ENCODE measurements around the gene PROM1. TPM values are rescaled to one million over a fixed set of nuclear protein-coding genes. Genes with fewer than 3 reads are reported as not detected.
A peak's percentile ranks its signal among the peaks of the same experiment; 100 is the strongest.

PROM1 gene
- total RNA-seq, 6 donors from 2014 or later, result 1.6 to 43.6 (median 4.3) TPM

DNA sequence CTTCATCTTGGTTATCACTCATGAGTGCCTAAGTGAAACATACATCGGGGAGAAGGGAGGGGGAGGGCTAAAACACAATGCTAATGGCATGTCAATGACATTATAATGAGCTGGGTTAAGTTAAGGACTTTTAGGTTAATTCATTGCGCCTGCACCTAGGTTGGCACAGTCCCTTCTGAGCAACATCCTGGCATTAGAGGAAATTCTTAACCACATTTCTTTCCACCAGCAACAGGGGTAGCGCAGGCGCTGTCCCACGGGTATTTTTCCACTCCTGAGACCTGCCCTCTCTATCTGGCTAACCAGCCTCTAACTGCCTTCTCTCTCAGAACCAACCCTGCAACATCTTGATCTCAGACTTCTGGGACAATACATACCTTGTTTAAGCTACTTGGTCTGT, 39.0 kb upstream of the PROM1 start:
- Histone ChIP-seq H3K4me3 (no peak overlapping the region), H3K36me3 (no peaks in the 10 kb centered on the region), H3K9me3 (no peaks in the 10 kb centered on the region), H3K27me3 (no peaks in the 10 kb centered on the region), H3K27ac (no peak overlapping the region), H3K4me1 (no peaks in the 10 kb centered on the region)
- no peak for TF ChIP-seq POLR2A (IDR thresholded peaks at IDR 0.05)
- no peak for TF ChIP-seq EP300 (IDR thresholded peaks at IDR 0.05)
- TF ChIP-seq POLR2AphosphoS5 (IDR thresholded peaks at IDR 0.05), result no peak
- TF ChIP-seq, protein P1, sequence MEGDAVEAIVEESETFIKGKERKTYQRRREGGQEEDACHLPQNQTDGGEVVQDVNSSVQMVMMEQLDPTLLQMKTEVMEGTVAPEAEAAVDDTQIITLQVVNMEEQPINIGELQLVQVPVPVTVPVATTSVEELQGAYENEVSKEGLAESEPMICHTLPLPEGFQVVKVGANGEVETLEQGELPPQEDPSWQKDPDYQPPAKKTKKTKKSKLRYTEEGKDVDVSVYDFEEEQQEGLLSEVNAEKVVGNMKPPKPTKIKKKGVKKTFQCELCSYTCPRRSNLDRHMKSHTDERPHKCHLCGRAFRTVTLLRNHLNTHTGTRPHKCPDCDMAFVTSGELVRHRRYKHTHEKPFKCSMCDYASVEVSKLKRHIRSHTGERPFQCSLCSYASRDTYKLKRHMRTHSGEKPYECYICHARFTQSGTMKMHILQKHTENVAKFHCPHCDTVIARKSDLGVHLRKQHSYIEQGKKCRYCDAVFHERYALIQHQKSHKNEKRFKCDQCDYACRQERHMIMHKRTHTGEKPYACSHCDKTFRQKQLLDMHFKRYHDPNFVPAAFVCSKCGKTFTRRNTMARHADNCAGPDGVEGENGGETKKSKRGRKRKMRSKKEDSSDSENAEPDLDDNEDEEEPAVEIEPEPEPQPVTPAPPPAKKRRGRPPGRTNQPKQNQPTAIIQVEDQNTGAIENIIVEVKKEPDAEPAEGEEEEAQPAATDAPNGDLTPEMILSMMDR (IDR thresholded peaks at IDR 0.05), result no peak
- ATAC-seq (ENCODE audit: low FRiP score in 2 of 2) (no peak), DNase-seq (no peak)
- WGBS, 2 donors, result 52 to 71% methylated on average over 5 of the region's 5 CpGs

DNA sequence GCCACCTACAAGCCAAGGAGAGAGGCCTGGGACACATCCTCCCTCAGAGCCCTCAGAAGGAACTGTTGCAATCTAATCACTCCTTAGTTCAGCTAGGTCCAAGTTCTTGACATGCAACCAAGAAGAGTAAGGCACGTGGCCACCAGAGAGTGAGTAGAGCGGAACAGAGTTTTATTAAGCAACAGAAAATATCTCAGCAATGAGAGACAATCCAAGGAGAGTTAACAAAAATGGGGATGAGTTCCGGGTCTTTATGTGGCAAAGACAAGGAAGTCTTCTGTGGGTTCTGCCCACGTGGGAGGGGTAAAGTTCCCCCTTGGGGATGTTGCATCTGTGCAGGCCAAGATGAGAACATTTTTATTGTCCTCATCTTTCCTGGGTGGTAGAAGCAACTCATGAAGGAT, 38.5 kb upstream of the PROM1 start:
- no peaks in the 10 kb centered on the region for H3K4me1 ChIP-seq
- no peak overlapping the region for H3K27ac ChIP-seq
- 45 to 76% methylated on average over 4 of the region's 4 CpGs for whole genome bisulfite sequencing, 2 donors
- ATAC-seq (ENCODE audit: low FRiP score in 2 of 2) (peak in 1 of 2 donors; percentile 45), DNase-seq (no peak)
- H3K36me3 ChIP-seq, result no peaks in the 10 kb centered on the region
- TF ChIP-seq EP300 (IDR thresholded peaks at IDR 0.05), result no peak
- TF ChIP-seq, protein P1 (IDR thresholded peaks at IDR 0.05), result no peak
- no peak for TF ChIP-seq POLR2AphosphoS5 (IDR thresholded peaks at IDR 0.05)
- TF ChIP-seq POLR2A (IDR thresholded peaks at IDR 0.05), result no peak
- no peaks in the 10 kb centered on the region for H3K9me3 ChIP-seq
- H3K4me3 ChIP-seq, result no peak overlapping the region
- no peaks in the 10 kb centered on the region for H3K27me3 ChIP-seq

DNA sequence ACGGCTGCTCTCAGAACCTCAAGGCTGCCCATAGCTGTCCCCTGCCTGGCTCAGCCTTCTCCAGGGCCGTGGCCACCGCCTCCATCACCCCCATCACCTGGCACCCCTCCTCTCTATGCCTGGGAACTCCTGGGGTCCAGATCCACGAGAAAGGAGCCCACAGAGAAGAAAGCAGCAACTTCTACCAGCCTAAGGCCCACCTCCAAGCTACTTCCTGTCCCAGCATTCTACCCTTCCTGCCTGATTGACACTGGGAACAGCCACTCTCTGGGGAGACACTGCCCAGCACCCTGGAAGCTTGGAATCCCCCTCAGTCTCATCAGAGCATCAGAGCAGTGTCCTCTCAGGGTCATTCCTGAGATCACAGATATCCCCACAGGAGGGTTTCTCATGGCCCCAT, 36.9 kb upstream of the PROM1 start:
- Histone ChIP-seq H3K9me3 (no peaks in the 10 kb centered on the region), H3K27me3 (no peaks in the 10 kb centered on the region), H3K4me3 (no peak overlapping the region), H3K4me1 (no peaks in the 10 kb centered on the region), H3K36me3 (no peaks in the 10 kb centered on the region), H3K27ac (no peak overlapping the region)
- 93 to 100% methylated on average over 2 to 4 of the region's 4 CpGs for WGBS, 2 donors
- ATAC-seq (ENCODE audit: low FRiP score in 2 of 2), result no peak
- no peak for TF ChIP-seq POLR2A (IDR thresholded peaks at IDR 0.05)
- no peak for TF ChIP-seq POLR2AphosphoS5 (IDR thresholded peaks at IDR 0.05)
- TF ChIP-seq EP300 (IDR thresholded peaks at IDR 0.05), result no peak
- TF ChIP-seq, protein P1 (IDR thresholded peaks at IDR 0.05), result no peak
- peak in 1 of 2 donors; percentile 36 for DNase-seq

DNA sequence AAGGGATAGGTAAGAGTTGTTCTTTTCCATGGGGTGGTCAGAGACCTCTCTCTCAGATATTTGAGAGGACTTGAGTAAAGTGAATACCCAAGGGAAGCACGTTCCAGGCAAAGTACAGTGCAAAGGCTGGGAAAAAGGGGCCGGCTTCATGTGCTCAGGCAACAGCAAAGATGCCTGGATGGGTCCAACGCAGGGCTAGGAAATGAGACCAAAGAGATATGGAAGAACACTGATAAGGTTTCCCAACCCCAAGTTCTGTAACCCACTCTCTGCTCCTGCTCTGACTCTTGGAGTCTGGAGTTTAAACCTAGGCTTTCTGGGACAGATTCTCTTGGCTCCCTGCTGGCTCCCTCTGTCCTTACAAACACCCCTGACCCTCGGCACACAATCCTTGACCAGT, 36.2 kb upstream of the PROM1 start:
- TF ChIP-seq POLR2AphosphoS5 (IDR thresholded peaks at IDR 0.05) (no peak), POLR2A (IDR thresholded peaks at IDR 0.05) (no peak), EP300 (IDR thresholded peaks at IDR 0.05) (no peak)
- TF ChIP-seq, protein P1 (IDR thresholded peaks at IDR 0.05), result no peak
- WGBS, 2 donors, result 83 to 91% methylated on average over 4 of the region's 4 CpGs
- no peaks in the 10 kb centered on the region for H3K27me3 ChIP-seq

DNA sequence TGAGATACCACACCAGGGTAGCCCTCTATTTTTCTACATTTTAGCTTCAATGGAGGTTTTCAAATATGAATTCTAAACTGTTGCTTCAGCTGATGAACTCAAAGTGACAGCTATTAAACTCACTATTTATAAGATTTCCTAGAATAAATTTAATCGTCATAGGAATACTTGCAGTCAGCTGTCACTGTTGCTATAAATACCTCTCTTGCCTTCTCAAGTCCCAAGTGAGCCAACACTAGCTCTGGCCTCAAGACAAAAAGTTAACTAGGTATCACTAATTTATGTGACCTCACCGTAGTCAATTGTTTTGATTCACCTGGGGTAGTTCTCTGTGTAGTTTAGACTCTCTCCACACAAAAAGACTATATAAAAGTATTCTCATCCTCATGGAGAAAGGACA, 34.3 kb upstream of the PROM1 start:
- Histone ChIP-seq H3K27me3 (no peaks in the 10 kb centered on the region), H3K27ac (no peak overlapping the region), H3K4me1 (no peaks in the 10 kb centered on the region), H3K4me3 (no peak overlapping the region), H3K9me3 (no peaks in the 10 kb centered on the region), H3K36me3 (no peaks in the 10 kb centered on the region)
- ATAC-seq (ENCODE audit: low FRiP score in 2 of 2), result no peak
- TF ChIP-seq POLR2AphosphoS5 (IDR thresholded peaks at IDR 0.05) (no peak), POLR2A (IDR thresholded peaks at IDR 0.05) (no peak), EP300 (IDR thresholded peaks at IDR 0.05) (no peak)
- TF ChIP-seq, protein P1 (IDR thresholded peaks at IDR 0.05), result no peak
- 64 to 75% methylated on average over 2 of the region's 2 CpGs for whole genome bisulfite sequencing, 2 donors
- DNase-seq, result no peak

More for the DNA sequence above, 36.2 kb upstream of the PROM1 start:
- DNase-seq, result no peak
- Histone ChIP-seq H3K4me1 (no peaks in the 10 kb centered on the region), H3K36me3 (no peaks in the 10 kb centered on the region), H3K4me3 (no peak overlapping the region), H3K27ac (no peak overlapping the region), H3K9me3 (no peaks in the 10 kb centered on the region)
- no peak for ATAC-seq (ENCODE audit: low FRiP score in 2 of 2)
